ENCODE measurements around the gene SWT1.

The SWT1 gene

GRCh38 chr1:185292237-185292636 is 135.3 kb downstream of the SWT1 start:
- TF ChIP-seq FOXP2 (optimal IDR thresholded peaks at IDR 0.05; ENCODE audit: borderline replicate concordance, extremely low read depth, extremely low read length, insufficient read depth) (no peak), TAF1 (IDR thresholded peaks at IDR 0.05; ENCODE audit: borderline replicate concordance, insufficient read depth, low read length) (no peak), SIN3A (IDR thresholded peaks at IDR 0.05; ENCODE audit: borderline replicate concordance, insufficient read depth, low read length) (no peak), REST (IDR thresholded peaks at IDR 0.05; ENCODE audit: insufficient read depth in 1 of 2, low read depth in 2 of 2, low read length in 2 of 2) (no peak), POLR2AphosphoS5 (IDR thresholded peaks at IDR 0.05; ENCODE audit: low read depth, low read length) (no peak)

- TF ChIP-seq POLR2AphosphoS5 (IDR thresholded peaks at IDR 0.05; ENCODE audit: low read depth, low read length) (peak; percentile 34), TAF1 (IDR thresholded peaks at IDR 0.05; ENCODE audit: borderline replicate concordance, insufficient read depth, low read length) (no peak), FOXP2 (optimal IDR thresholded peaks at IDR 0.05; ENCODE audit: borderline replicate concordance, extremely low read depth, extremely low read length, insufficient read depth) (no peak)
These were observed 137.1 kb downstream of the SWT1 start for GRCh38 chr1:185293967-185294542.

- TF ChIP-seq POLR2AphosphoS5 (IDR thresholded peaks at IDR 0.05; ENCODE audit: low read depth, low read length) = no peak
- no peak for TF ChIP-seq TAF1 (IDR thresholded peaks at IDR 0.05; ENCODE audit: borderline replicate concordance, insufficient read depth, low read length)
- TF ChIP-seq FOXP2 (optimal IDR thresholded peaks at IDR 0.05; ENCODE audit: borderline replicate concordance, extremely low read depth, extremely low read length, insufficient read depth) = no peak
- no peak for TF ChIP-seq SIN3A (IDR thresholded peaks at IDR 0.05; ENCODE audit: borderline replicate concordance, insufficient read depth, low read length)
- no peak for TF ChIP-seq REST (IDR thresholded peaks at IDR 0.05; ENCODE audit: insufficient read depth in 1 of 2, low read depth in 2 of 2, low read length in 2 of 2)
These were observed 138.1 kb downstream of the SWT1 start for GRCh38 chr1:185295091-185295490.

GRCh38 chr1:185297982-185298381 is 141.0 kb downstream of the SWT1 start:
- TF ChIP-seq TAF1 (IDR thresholded peaks at IDR 0.05; ENCODE audit: borderline replicate concordance, insufficient read depth, low read length) (no peak), POLR2AphosphoS5 (IDR thresholded peaks at IDR 0.05; ENCODE audit: low read depth, low read length) (no peak), FOXP2 (optimal IDR thresholded peaks at IDR 0.05; ENCODE audit: borderline replicate concordance, extremely low read depth, extremely low read length, insufficient read depth) (no peak), SIN3A (IDR thresholded peaks at IDR 0.05; ENCODE audit: borderline replicate concordance, insufficient read depth, low read length) (no peak), REST (IDR thresholded peaks at IDR 0.05; ENCODE audit: insufficient read depth in 1 of 2, low read depth in 2 of 2, low read length in 2 of 2) (no peak)

GRCh38 chr1:185300152-185300551 is 143.2 kb downstream of the SWT1 start:
- TF ChIP-seq TAF1 (IDR thresholded peaks at IDR 0.05; ENCODE audit: borderline replicate concordance, insufficient read depth, low read length) (no peak), FOXP2 (optimal IDR thresholded peaks at IDR 0.05; ENCODE audit: borderline replicate concordance, extremely low read depth, extremely low read length, insufficient read depth) (no peak), POLR2AphosphoS5 (IDR thresholded peaks at IDR 0.05; ENCODE audit: low read depth, low read length) (no peak), SIN3A (IDR thresholded peaks at IDR 0.05; ENCODE audit: borderline replicate concordance, insufficient read depth, low read length) (no peak), REST (IDR thresholded peaks at IDR 0.05; ENCODE audit: insufficient read depth in 1 of 2, low read depth in 2 of 2, low read length in 2 of 2) (no peak)

Measured in PFSK-1 (cell line).